A172 (cell line): ENCODE measurements around the gene GRIK2. TPM values are rescaled to one million over a fixed set of nuclear protein-coding genes. Genes with fewer than 3 reads are reported as not detected.
"Not testable (repeated sequence)": the region's sequence is repeated elsewhere in the genome, so short reads cannot be mapped to it uniquely, and the experiment has no call there.

Experiments
- DNase-seq: peaks from one replicate; pipeline ENCODE4 v3.0.0-alpha.2; 2015; ENCODE audit warnings: low spot score
- total RNA-seq: library from RNA; depleted of rRNA; stranded (reverse); fragments of >200 nt; shearing (Covaris generic); gene quantifications from 2 replicates; pipeline ENCODE4 v1.2.3, GENCODE V29; 2014

Gene GRIK2
- total RNA-seq, 1 experiment from 2014 or later, result 0.12 TPM

DNA sequence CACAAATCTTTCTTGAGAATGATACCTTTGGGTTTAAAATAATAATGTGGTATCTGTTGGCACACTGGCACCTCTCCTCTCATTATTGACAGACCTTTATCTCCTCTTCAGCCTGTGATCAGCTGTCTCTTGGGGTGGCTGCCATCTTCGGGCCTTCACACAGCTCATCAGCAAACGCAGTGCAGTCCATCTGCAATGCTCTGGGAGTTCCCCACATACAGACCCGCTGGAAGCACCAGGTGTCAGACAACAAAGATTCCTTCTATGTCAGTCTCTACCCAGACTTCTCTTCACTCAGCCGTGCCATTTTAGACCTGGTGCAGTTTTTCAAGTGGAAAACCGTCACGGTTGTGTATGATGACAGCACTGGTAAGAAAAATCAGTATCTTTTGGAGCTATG is 232.8 kb downstream of the GRIK2 start:
- DNase-seq, result no peak

DNA sequence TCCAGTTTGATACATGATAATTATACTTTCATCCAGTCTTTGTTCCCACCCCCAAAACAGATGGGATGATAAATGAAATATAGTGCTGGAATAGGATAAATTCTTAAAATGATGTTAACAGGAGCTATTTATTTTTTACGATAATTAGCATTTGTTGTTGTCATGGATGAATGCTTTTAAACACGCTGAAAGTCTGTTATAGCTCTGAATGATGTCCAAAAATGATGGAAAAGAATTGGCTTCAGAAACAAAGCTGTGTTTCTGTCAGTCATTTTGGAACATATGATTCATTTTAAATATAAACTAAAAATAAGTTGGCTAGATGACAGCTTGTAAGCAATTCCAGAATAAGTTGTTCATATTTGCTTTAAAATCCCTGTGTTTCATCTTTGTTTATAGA is 237.4 kb downstream of the GRIK2 start:
- DNase-seq, result no peak

DNA sequence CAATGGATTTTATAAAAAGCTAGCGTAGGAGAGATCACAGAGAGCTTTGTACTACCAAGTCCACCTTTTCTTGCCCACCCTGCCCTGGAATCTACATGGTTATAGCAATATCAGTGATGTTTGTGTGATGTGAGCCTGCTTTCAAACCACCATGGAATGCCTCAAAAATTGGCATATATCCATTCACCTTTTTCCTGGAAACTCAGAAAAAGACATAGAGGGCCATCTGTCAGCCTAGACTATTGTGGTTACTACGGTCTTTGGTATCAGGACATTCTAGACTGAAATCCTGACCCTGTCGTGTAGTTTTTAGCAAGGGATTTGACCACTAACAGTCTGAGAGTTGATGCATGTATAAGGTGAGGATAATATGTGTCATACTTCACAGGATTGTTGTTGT is 239.6 kb downstream of the GRIK2 start:
- no peak for DNase-seq

DNA sequence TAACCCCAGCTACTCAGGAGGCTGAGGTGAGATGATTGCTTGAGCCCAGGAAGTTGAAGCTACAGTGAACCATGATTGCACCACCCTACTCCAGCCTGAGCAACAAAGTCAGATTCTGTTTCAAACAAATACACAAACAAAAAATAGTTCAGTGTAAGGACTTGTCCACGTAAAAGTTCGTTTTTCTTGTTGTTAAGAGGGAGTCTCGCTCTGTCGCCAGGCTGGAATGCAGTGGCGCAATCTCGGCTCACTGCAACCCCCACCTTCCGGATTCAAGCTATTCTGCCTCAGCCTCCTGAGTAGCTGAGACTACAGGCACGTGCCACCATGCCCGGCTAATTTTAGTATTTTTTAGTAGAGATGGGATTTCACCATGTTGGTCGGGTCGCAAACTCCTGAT is 245.4 kb downstream of the GRIK2 start:
- not testable (repeated sequence) for DNase-seq

DNA sequence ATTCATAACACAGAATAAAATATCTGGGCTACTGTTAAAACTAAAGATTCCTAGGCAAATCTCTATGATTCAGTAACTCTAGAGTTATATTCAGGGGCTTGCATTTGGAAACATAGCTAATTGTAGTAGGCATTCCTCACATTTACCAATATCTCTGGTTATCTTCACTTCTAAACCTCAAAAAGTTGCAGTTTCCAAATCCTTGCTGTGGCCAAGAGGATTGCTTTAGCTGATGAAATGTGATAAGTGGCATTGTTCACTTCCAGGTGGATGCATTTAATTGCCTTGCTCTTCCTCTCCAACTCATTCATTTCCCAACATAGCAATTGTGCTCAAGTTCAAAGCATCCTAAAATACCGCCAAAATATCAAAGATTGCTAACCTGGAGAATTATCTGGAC is 246.6 kb downstream of the GRIK2 start:
- no peak for DNase-seq

DNA sequence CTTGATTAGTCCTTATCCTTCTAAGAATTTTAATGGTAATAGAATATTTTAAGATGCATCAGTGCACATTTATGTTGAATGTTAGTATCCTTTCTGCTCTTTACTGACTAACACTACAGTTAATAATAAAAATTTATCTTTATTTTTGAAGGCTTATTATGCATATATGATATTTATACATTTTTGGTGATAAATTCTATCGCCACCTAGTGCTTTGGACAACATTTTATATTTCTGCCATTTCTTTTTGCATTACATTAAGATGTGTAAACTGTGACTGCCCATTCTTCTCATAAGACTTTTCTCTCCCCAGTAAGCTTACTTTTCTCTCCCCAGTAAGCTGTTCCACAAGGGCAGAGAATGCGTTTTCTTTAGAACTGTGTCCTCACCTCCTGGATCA is 252.3 kb downstream of the GRIK2 start:
- no peak for DNase-seq

DNA sequence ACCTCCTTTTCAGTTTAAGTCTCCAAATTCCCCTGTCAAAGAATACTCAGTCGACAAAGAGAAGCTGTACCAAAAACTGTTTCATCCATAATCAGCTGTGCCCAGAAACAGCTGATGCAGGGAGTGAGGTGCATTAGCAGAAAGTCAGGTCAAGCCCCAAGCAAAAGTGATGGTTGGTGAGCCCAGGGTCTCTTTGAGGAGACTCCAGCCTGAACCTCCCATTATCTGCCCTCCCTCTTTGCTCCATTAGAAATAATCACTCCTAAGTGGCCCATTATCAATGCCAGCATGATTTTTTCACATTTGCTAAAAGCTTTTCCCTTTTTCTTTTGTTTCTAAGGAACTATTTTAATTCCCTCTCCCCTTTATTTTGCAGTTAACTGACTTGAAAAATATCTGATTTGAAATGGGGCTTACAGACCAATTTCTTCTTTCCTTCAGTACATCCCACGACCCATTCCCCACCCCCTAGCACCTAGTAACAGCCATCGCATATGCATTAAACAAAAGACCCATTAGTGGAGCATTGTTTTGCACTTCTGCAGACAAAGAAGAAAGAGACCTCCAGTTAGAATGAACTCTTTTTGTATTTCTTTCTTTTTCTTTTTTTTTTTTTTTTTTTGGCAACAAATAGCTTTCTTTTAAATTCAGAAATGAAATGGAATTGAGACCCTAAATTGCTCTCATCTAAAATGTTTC is 257.0 kb downstream of the GRIK2 start:
- no peak for DNase-seq

DNA sequence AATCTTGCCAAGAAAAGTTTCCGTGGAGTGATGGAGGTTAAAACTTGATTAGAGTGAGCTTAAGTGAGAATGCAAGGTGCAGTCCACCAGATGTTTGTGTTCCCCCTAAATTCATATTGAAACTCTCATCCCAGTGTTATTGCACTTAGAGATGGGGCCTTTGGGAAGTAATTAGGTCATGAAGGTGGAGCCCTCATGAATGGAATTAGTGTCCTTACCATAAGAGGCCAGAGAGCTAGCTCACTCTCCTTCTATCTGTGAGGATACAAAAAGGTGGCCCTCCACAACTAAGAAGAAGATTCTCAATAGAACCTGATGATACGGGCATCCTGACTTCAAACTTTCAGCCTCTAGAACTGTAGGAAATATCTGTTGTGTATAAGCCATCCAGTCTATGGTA is 258.6 kb downstream of the GRIK2 start:
- no peak for DNase-seq

DNA sequence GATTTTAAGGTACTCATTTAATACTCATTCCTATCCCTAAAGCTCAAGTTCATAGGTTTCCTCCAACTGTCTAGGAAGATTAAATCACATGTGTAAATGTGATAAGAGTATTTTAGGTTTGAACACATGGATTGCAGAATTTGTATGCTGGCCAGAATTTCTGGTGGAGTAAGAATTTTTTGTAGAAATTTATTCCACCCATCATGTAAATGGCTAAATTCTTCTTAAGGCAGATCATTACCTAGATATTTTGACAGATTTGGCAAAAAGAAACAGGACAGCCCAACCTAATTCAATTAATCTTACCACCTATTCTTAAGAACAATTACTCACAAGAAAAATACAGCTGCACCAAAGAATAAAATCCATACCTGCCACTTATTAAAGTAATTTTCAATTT is 261.6 kb downstream of the GRIK2 start:
- no peak for DNase-seq

DNA sequence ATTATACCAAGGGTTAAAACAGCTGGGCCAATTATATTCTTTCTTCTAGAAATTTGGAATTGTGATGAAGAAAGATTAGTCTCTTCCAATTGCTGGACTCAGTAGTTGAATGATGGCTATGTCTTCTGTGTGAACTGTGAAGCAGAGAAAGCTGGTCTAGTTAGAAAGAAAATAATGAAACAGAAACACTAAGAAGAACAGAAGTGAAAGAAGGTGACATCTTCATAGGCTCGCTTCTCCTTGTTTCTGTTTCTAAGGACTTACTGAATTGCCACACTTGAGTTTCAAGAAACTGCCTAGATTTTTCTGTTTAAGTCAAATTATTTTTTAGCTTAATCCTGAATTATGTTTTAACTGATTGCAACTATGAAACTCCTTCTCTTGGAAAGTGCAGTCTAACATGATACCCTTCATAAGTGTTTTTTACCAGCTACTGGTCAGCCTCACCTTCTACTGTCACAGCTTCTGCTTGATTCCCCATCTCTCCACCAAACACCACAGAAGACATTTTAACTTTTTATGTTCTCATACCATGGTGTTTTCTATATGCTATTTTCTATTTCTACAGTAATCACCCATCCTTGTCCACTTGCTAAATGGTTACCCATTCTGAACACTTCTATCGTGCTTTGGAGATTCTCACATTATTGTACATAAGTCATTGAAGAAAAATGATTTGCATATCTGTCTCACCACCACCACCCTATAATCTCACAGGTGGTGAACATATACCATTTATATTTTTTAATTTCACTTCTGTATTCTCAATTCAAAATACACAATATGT is 268.8 kb downstream of the GRIK2 start:
- DNase-seq, result no peak

DNA sequence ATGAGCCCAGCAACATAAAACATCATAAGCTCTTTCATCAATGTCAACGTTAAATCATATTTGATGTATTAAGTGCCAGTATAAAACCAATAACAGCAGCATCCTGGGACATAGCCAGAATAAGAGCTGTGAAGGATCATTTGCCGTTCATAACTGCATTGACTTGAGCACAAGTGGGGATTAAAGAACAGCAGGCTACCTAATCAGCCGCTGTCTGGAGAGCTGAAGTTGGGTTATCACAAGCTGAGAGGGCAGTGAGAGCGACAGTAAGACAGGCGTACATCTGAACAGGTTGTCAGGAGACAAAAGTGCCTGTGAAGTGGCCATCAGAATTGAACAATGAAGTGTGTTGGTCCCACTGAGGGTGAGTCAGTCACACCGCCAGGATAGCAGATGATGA is 269.6 kb downstream of the GRIK2 start:
- no peak for DNase-seq

DNA sequence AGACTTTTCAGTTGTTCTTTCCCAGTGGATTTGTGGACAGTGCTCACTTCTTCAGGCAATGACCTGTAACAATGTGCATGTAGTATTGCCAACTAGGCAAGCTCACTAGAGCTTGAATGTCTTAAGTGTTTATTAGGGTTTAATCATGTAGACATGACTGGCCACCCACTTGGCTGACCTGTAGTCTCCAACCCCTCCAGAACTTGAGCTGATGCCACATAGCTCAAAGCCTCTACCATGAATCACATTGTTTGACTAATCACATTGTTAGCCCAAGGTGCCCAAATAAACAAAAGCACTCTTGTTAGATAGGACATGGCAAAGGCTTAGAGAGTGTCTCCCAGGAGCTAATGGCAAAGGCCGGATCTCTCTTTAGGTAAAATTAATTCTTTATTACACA is 272.7 kb downstream of the GRIK2 start:
- DNase-seq, result peak; percentile 46

DNA sequence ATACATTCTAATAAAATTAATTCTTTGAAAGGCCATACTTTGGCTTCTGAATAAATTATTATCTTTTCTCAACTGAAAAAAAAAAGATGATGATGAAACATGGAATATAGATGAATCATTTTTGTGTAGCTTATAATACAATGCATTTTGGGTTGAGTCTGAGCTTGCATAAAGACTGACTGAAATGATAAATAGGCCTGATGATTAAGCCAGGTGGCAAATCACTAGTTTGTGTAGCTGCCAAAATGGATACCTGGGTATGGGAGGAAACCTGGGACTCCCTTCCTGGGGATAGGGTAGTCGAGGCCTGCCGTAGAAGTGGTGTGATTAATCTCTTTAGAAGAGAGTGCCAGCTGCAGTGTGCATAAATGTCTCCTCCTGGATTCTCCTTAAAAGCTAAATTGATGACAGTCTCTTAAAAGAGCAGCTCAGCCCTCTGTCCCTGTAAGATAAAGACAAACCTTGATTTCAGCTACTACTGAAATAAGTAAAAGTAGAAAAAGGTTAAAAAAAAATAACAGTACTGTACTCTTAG is 275.1 kb downstream of the GRIK2 start:
- DNase-seq, result no peak

DNA sequence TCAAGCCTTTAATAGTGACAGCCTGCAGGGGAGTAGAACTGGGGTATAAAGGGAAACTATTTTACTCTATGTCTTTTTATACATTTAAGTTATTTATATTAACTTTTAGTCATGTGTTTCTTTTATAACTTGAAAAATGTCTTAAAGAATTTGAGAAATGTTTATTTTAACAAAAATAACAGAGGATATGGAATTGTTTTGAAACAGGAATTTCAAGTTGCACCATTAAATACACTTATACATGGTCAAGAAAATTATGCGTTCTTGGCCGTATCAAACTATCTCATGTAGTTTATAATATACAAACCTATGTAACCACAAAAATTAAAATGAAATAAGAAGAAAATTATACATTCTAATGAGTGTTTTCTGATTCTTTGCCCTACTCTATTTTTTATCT is 282.7 kb downstream of the GRIK2 start:
- no peak for DNase-seq

DNA sequence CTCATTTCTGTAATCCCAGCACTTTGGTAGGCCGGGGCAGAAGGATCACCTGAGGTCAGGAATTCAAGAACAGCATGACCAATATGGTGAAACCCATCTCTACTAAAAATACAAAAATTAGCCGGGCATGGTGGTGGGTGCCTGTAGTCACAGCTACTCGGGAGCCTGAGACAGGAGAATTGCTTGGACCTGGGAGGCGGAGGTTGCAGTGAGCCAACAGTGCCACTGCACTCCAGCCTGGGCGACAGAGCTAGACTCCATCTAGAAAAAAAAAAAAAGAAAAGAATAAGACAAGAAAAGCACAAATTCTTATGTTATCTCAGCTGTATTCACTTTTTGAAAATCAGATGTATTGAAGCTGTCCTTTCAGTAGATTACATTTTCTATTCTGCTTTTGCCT is 289.4 kb downstream of the GRIK2 start:
- no peak for DNase-seq

DNA sequence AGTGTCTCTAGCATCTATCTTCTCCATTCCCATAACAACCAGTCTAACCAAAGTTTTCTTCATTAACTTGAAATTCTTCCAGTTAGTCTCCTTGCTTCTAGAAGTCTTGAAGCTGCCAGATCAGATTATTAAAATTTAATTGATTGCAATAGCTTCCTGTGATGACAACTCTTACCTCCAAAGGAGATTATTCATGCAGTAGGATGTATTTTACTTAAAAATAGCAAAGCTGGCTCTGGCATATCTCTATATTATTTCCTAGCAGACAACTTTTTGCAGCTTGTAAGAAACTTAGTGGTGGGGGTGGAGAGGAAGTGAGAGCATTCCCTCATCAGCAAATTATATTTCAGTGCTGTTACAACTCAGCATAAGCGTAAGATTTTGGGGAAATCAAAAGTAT is 290.4 kb downstream of the GRIK2 start:
- no peak for DNase-seq

DNA sequence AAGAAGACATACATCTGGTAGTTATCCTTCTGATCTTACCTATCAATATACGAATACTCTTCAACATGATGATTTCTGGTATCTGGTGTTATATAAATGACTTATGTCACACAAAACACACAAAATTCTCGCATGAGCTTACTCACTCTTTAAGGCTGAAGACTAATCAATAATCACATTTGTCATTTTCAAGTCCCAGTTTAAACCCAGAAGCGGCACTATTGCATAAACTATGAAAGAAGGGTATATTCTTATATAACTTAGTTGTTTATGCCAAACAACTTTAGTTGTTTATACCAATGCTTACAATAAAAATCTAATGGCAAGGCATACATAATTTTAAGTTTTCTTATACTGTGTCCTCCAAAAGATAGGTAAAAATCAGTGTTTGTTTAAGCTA is 293.1 kb downstream of the GRIK2 start:
- no peak for DNase-seq

DNA sequence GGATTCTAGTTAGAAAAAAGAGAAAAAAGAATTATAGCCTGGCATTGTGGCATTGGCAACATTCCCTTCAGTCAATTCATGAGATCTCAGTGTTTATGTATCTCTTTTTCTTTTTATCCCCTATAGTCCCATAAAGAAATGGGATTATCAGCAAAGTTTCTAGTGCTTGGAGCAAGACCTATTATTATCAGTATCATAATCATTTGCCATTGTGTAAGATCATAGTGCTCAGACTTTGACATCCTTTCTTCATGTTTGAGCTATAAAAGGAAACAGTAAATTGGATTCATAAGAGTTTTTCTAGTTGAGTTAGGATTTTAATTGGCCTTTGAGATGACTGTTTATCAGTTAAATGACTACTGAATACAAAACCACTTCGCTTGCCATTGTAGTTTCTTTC is 295.6 kb downstream of the GRIK2 start:
- no peak for DNase-seq

DNA sequence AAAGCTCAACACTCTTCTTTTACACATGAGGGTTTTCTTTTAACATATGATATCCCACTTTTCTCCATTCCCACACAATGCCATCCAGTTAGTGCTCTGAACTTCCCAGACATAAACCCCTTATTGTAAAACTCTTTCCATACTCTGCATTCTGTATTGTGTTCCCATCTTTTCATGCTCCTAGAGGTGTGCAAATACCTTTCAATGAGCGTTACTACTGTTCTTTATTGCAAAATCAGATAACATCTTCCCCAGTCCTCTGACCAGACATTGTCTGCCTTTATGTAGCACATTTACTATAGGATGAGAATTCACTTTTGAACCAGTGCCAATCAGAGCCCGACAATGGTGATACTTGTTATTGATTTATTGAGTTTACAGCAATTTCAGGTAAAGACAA is 296.2 kb downstream of the GRIK2 start:
- no peak for DNase-seq

DNA sequence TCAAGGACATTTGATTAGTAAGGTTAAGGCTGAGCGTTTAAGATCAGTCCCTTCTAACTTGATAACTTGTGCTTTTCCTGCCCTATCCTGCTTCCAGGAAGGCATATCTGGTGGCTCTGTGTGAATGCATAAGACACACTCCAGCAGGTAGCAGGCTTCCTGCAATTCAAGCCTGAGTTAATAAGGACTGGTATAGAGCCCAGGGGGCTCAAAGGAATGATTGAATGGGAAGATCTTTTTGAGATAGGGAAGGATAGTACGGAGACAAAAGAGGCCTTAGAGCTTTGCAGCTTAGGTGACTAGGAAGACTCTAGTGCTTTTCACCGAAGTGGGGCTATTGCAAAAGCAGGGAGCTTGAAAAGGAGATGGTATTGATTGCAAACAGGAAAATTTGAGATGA is 307.1 kb downstream of the GRIK2 start:
- DNase-seq, result no peak

DNA sequence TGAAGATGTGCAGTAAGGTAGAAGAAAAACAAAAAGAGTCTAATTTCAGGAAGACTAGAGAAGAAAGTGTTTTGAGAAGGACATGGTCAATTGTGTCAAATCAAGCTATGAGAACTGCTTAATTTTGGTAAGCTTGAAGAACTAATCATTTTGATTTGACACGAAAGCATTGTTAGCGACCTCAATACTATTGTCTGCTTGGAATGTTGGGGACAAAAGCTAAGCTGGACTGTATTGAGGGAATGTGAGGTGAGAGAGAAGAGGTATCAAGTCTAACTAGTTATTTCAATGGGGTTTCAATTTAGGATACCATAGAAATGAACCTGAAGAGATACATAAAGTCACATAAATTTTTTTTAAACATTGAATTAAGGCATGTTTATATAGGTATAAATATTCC is 309.8 kb downstream of the GRIK2 start:
- DNase-seq, result no peak

DNA sequence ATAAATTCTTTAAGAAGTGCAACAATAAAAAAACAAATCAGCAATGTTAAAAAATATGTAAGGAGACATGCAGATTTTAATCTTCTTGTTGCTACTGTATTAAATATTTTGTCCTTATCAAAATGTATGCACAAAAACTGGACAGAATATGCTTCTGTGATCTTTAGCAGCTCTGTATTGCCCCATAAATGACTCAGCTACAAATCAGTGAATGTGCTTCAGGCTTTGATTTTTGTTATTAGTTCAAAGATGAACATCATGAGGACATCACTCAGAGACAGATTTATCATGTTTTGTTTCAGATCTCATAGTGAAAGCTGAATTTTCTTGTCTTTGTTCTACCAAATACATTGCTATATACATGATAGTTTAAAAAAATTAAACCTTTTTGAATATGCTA is 312.4 kb downstream of the GRIK2 start:
- DNase-seq, result no peak

DNA sequence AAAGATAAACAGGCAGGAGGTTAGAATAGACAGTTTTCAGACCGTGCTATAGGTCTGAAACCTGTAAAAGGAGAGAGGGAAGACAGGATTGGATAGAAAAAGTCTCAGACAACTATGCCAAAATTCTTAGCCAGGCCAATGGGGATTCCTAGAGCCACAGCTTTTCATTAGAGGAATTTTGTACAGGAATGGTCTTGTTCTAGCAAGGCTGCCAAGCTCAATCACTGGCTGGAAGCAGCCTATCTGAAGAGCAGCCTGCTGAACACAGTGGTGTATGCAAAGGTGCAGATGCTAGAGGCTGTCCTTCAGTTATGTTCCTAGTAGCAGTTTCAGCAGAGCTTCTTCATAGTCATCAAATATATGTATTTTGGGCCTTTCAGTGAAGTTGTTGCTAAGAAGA is 313.1 kb downstream of the GRIK2 start:
- DNase-seq, result no peak
